ENCODE results near the gene HIVEP2.

HIVEP2 gene

GRCh38 chr6:142953373-142954273 lies 8.6 kb upstream of the HIVEP2 start:
- no peak for DNase-seq (ENCODE audit: low spot score in 2 of 2)
- Histone ChIP-seq H3K36me3 (replicated peaks) (no peaks in the 10 kb centered on the region), H3K4me1 (no peaks in the 10 kb centered on the region), H3K27me3 (ENCODE audit: low read depth) (no peaks in the 10 kb centered on the region), H3K9me3 (no peaks in the 10 kb centered on the region), H3K4me3 (no peak overlapping the region)
- in situ Hi-C loops (cut with MboI; ENCODE audit: low sequenced_read_pairs): no loop called here

GRCh38 chr6:142952614-142953013 lies 7.6 kb upstream of the HIVEP2 start:
- H3K4me3 ChIP-seq: no peak overlapping the region
- no peak for DNase-seq (ENCODE audit: low spot score in 2 of 2)
- in situ Hi-C loops (cut with MboI; ENCODE audit: low sequenced_read_pairs): no loop called here
- no peaks in the 10 kb centered on the region for H3K36me3 ChIP-seq (replicated peaks)
- H3K4me1 ChIP-seq: no peaks in the 10 kb centered on the region; the same call in 1 of the 2 replicates
- no peaks in the 10 kb centered on the region for H3K9me3 ChIP-seq
- no peaks in the 10 kb centered on the region for H3K27me3 ChIP-seq (ENCODE audit: low read depth)

GRCh38 chr6:142950291-142950690 lies 5.3 kb upstream of the HIVEP2 start:
- Histone ChIP-seq H3K4me3 (no peak overlapping the region), H3K9me3 (no peaks in the 10 kb centered on the region), H3K36me3 (replicated peaks) (no peaks in the 10 kb centered on the region), H3K27me3 (ENCODE audit: low read depth) (no peaks in the 10 kb centered on the region), H3K4me1 (no peaks in the 10 kb centered on the region; the same call in 1 of the 2 replicates)
- no peak for DNase-seq (ENCODE audit: low spot score in 2 of 2)
- in situ Hi-C loops (cut with MboI; ENCODE audit: low sequenced_read_pairs): no loop called here

- Histone ChIP-seq H3K4me1 (peaks cover 9% of the 10 kb centered on the region), H3K36me3 (replicated peaks) (no peaks in the 10 kb centered on the region), H3K4me3 (peak overlapping the region; percentile 58), H3K9me3 (no peaks in the 10 kb centered on the region), H3K27me3 (ENCODE audit: low read depth) (no peaks in the 10 kb centered on the region)
- DNase-seq (ENCODE audit: low spot score in 2 of 2): peak in 1 of 2 experiments; percentile 29
- in situ Hi-C loops (cut with MboI; ENCODE audit: low sequenced_read_pairs): no loop called here
These were observed 2.9 kb upstream of the HIVEP2 start for GRCh38 chr6:142947714-142948480.

- peak; percentile 33 to 69 for DNase-seq (ENCODE audit: low spot score in 2 of 2)
These were observed 2.1 kb upstream of the HIVEP2 start for GRCh38 chr6:142946924-142947713.

GRCh38 chr6:142946181-142946923 lies 1.4 kb upstream of the HIVEP2 start:
- DNase-seq (ENCODE audit: low spot score in 2 of 2): peak; percentile 85 to 96
- H3K4me3 ChIP-seq: peak overlapping the region; percentile 58
- no peaks in the 10 kb centered on the region for H3K27me3 ChIP-seq (ENCODE audit: low read depth)
- H3K9me3 ChIP-seq: no peaks in the 10 kb centered on the region
- in situ Hi-C loops (cut with MboI; ENCODE audit: low sequenced_read_pairs): no loop called here
- H3K4me1 ChIP-seq: peaks cover 13% of the 10 kb centered on the region
- no peaks in the 10 kb centered on the region for H3K36me3 ChIP-seq (replicated peaks)

More at GRCh38 chr6:142946924-142947713, 2.1 kb upstream of the HIVEP2 start:
- H3K4me1 ChIP-seq: peaks cover 13% of the 10 kb centered on the region
- no peaks in the 10 kb centered on the region for H3K9me3 ChIP-seq
- in situ Hi-C loops (cut with MboI; ENCODE audit: low sequenced_read_pairs): no loop called here
- H3K4me3 ChIP-seq: peak overlapping the region; percentile 58
- no peaks in the 10 kb centered on the region for H3K27me3 ChIP-seq (ENCODE audit: low read depth)
- H3K36me3 ChIP-seq (replicated peaks): no peaks in the 10 kb centered on the region

GRCh38 chr6:142945446-142946180 lies 637 bp upstream of the HIVEP2 start:
- DNase-seq (ENCODE audit: low spot score in 2 of 2): peak; percentile 29 to 65
- Histone ChIP-seq H3K4me1 (peaks cover 13% of the 10 kb centered on the region), H3K9me3 (no peaks in the 10 kb centered on the region), H3K36me3 (replicated peaks) (no peaks in the 10 kb centered on the region), H3K4me3 (peak overlapping the region; percentile 58), H3K27me3 (ENCODE audit: low read depth) (no peaks in the 10 kb centered on the region)
- in situ Hi-C loops (cut with MboI; ENCODE audit: low sequenced_read_pairs): no loop called here

GRCh38 chr6:142944124-142945048 lies 590 bp downstream of the HIVEP2 start:
- Histone ChIP-seq H3K36me3 (replicated peaks) (no peaks in the 10 kb centered on the region), H3K9me3 (no peaks in the 10 kb centered on the region), H3K27me3 (ENCODE audit: low read depth) (no peaks in the 10 kb centered on the region), H3K4me1 (peaks cover 13% of the 10 kb centered on the region), H3K4me3 (peak overlapping the region; percentile 58)
- DNase-seq (ENCODE audit: low spot score in 2 of 2): peak; percentile 32 to 75
- in situ Hi-C loops (cut with MboI; ENCODE audit: low sequenced_read_pairs): no loop called here

- H3K4me3 ChIP-seq: peak overlapping the region; percentile 58
- no peaks in the 10 kb centered on the region for H3K36me3 ChIP-seq (replicated peaks)
- in situ Hi-C loops (cut with MboI; ENCODE audit: low sequenced_read_pairs): no loop called here
- peak in 1 of 2 experiments; percentile 9 for DNase-seq (ENCODE audit: low spot score in 2 of 2)
- H3K4me1 ChIP-seq: peaks cover 13% of the 10 kb centered on the region
- H3K9me3 ChIP-seq: no peaks in the 10 kb centered on the region
- H3K27me3 ChIP-seq (ENCODE audit: low read depth): no peaks in the 10 kb centered on the region
These were observed 1.3 kb downstream of the HIVEP2 start for GRCh38 chr6:142943711-142944123.

GRCh38 chr6:142942805-142943227 lies 2.2 kb downstream of the HIVEP2 start:
- Histone ChIP-seq H3K36me3 (replicated peaks) (no peaks in the 10 kb centered on the region), H3K27me3 (ENCODE audit: low read depth) (no peaks in the 10 kb centered on the region), H3K4me1 (peaks cover 13% of the 10 kb centered on the region), H3K4me3 (no peak overlapping the region), H3K9me3 (no peaks in the 10 kb centered on the region)
- in situ Hi-C loops (cut with MboI; ENCODE audit: low sequenced_read_pairs): no loop called here
- peak in 1 of 2 experiments; percentile 27 for DNase-seq (ENCODE audit: low spot score in 2 of 2)

GRCh38 chr6:142942238-142942637 lies 2.7 kb downstream of the HIVEP2 start:
- no peaks in the 10 kb centered on the region for H3K36me3 ChIP-seq (replicated peaks)
- peaks cover 13% of the 10 kb centered on the region for H3K4me1 ChIP-seq
- in situ Hi-C loops (cut with MboI; ENCODE audit: low sequenced_read_pairs): no loop called here
- H3K27me3 ChIP-seq (ENCODE audit: low read depth): no peaks in the 10 kb centered on the region
- no peaks in the 10 kb centered on the region for H3K9me3 ChIP-seq
- H3K4me3 ChIP-seq: no peak overlapping the region
- DNase-seq (ENCODE audit: low spot score in 2 of 2): no peak

Measured in HAP-1 (cell line).